ENCODE data around the gene CACNA2D4. TPM values are rescaled to one million over a fixed set of nuclear protein-coding genes. Genes with fewer than 3 reads are reported as not detected.

The CACNA2D4 gene
- total RNA-seq, 1 experiment from 2014 or later, result 1.7 TPM

DNA sequence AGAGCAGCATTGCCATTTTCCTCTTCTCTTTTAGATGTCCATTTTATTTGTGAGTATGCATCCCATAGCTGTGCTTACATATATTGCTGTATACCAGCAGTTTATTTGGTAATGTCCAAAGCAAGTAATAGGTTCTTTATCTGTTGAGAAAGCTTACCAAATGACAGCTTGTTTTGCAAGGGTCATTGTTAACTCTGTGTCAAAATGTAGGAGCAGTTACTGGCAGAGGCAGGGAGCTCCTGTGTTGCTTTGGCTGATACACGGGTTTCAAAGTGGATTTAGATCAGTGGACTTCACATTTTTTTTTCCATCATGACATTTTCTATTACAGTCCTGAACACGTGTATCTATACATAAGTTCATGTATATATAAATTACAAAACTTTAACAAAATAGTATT, 136.2 kb downstream of the CACNA2D4 start:
- BruUV-seq (replicated peaks), result no TSS peak
- no peak for ATAC-seq
- CTCF ChIA-PET, result interaction anchor here (1.4 kb wide), 1 partner anchor 9 kb away, joined by 3 read pairs; no protein-coding TSS in a partner anchor

DNA sequence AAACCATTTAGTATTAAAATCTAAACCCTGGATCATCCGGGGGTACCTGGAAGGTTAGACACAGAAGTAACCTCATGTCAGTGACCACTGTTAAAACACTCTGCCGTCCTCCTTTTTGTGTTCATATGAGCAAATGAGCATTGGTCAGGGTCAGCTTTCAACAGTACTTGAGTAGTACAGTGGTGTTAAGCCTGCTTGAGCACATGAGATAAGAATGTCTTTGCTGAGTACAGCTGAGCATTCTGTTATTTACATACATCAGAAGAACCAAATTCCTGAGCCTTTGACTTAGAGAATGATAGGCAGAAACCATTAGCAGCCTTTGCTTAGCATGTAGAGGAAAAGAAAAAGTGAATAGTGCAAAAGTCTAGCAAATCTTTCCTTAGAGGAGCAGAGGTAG, 136.7 kb downstream of the CACNA2D4 start:
- Histone ChIP-seq H3K79me2 (ENCODE audit: insufficient read depth, low read length) (peaks cover 18% of the 10 kb centered on the region), H3K9me2 (ENCODE audit: insufficient read depth) (no peaks in the 10 kb centered on the region), H3K4me3 (replicated peaks in 1 of 2; ENCODE audit: low read depth in 1 of 2, low read length in 2 of 2) (no peak overlapping the region), H3K9me3 (ENCODE audit: control insufficient read depth in 1 of 2, insufficient read depth in 1 of 2, low read depth in 1 of 2, low read length in 2 of 2) (no peaks in the 10 kb centered on the region), H3K4me2 (ENCODE audit: low read length) (no peak overlapping the region), H4K20me1 (ENCODE audit: insufficient read depth) (no peaks in the 10 kb centered on the region), H3K27me3 (ENCODE audit: insufficient read depth, low read length) (no peaks in the 10 kb centered on the region), H3K27ac (ENCODE audit: low read depth, low read length) (no peak overlapping the region), H3K36me3 (ENCODE audit: control insufficient read depth in 1 of 2, insufficient read depth in 2 of 2, low read length in 2 of 2) (peaks cover 9 to 18% of the 10 kb centered on the region in 2 experiments), H2AFZ (ENCODE audit: low read depth, low read length, poor library complexity, severe bottlenecking) (no peak overlapping the region), H3K4me1 (ENCODE audit: control insufficient read depth in 1 of 2, insufficient read depth in 2 of 2, low read length in 2 of 2) (no peaks in the 10 kb centered on the region), H3K9ac (ENCODE audit: low read length) (no peak overlapping the region)
- RAD21 ChIA-PET (ENCODE audit: low non-redundant PET in 1 of 2, low total read pairs in 2 of 2, uncharacterized antibody in 2 of 2, unreplicated experiment in 2 of 2), result no interaction called here
- no peak for DNase-seq (ENCODE audit: low read depth, low spot score)
- CTCF ChIA-PET, result interaction anchor here (1.4 kb wide), 1 partner anchor 10 kb away, joined by 3 read pairs; no protein-coding TSS in a partner anchor
- no peak for ATAC-seq
- no TSS peak for BruUV-seq (replicated peaks)
- no peak for TF ChIP-seq TCF7L2 (IDR thresholded peaks at IDR 0.05; ENCODE audit: borderline replicate concordance, extremely low read depth, insufficient read depth, insufficient read length)
- TF ChIP-seq, protein P1, sequence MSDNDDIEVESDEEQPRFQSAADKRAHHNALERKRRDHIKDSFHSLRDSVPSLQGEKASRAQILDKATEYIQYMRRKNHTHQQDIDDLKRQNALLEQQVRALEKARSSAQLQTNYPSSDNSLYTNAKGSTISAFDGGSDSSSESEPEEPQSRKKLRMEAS (IDR thresholded peaks at IDR 0.05), result no peak
- no peak for TF ChIP-seq EGR1 (IDR thresholded peaks at IDR 0.05; ENCODE audit: low read depth)
- TF ChIP-seq CEBPB (IDR thresholded peaks at IDR 0.05; ENCODE audit: low read depth), result no peak
- TF ChIP-seq RAD21 (IDR thresholded peaks at IDR 0.05; ENCODE audit: low read depth), result no peak
- TF ChIP-seq, protein P2, sequence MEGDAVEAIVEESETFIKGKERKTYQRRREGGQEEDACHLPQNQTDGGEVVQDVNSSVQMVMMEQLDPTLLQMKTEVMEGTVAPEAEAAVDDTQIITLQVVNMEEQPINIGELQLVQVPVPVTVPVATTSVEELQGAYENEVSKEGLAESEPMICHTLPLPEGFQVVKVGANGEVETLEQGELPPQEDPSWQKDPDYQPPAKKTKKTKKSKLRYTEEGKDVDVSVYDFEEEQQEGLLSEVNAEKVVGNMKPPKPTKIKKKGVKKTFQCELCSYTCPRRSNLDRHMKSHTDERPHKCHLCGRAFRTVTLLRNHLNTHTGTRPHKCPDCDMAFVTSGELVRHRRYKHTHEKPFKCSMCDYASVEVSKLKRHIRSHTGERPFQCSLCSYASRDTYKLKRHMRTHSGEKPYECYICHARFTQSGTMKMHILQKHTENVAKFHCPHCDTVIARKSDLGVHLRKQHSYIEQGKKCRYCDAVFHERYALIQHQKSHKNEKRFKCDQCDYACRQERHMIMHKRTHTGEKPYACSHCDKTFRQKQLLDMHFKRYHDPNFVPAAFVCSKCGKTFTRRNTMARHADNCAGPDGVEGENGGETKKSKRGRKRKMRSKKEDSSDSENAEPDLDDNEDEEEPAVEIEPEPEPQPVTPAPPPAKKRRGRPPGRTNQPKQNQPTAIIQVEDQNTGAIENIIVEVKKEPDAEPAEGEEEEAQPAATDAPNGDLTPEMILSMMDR (IDR thresholded peaks at IDR 0.05 in 2 of 3, conservative IDR thresholded peaks at IDR 0.05 in 1 of 3; ENCODE audit: borderline replicate concordance in 1 of 3, insufficient read depth in 1 of 3, low read depth in 2 of 3, low read length in 2 of 3), result no peak
- POLR2A ChIA-PET, result no interaction called here
- intact Hi-C loops (cut with micrococcal nuclease), result no loop called here

More for the DNA sequence above, 136.2 kb downstream of the CACNA2D4 start:
- H3K79me2 ChIP-seq (ENCODE audit: insufficient read depth, low read length), result peaks cover 17% of the 10 kb centered on the region
- ChIA-PET RAD21 (ENCODE audit: low non-redundant PET in 1 of 2, low total read pairs in 2 of 2, uncharacterized antibody in 2 of 2, unreplicated experiment in 2 of 2) (no interaction called here), POLR2A (no interaction called here)
- no peak overlapping the region for H3K4me3 ChIP-seq (replicated peaks in 1 of 2; ENCODE audit: low read depth in 1 of 2, low read length in 2 of 2)
- intact Hi-C loops (cut with micrococcal nuclease), result no loop called here
- H3K9me2 ChIP-seq (ENCODE audit: insufficient read depth), result no peaks in the 10 kb centered on the region
- no peaks in the 10 kb centered on the region for H3K27me3 ChIP-seq (ENCODE audit: insufficient read depth, low read length)
- no peak for DNase-seq (ENCODE audit: low read depth, low spot score)
- no peaks in the 10 kb centered on the region for H3K9me3 ChIP-seq (ENCODE audit: control insufficient read depth in 1 of 2, insufficient read depth in 1 of 2, low read depth in 1 of 2, low read length in 2 of 2)
- H3K4me2 ChIP-seq (ENCODE audit: low read length), result no peak overlapping the region
- peaks cover 9 to 18% of the 10 kb centered on the region in 2 experiments for H3K36me3 ChIP-seq (ENCODE audit: control insufficient read depth in 1 of 2, insufficient read depth in 2 of 2, low read length in 2 of 2)
- no peaks in the 10 kb centered on the region for H4K20me1 ChIP-seq (ENCODE audit: insufficient read depth)
- H3K27ac ChIP-seq (ENCODE audit: low read depth, low read length), result no peak overlapping the region
- TF ChIP-seq, protein P3, sequence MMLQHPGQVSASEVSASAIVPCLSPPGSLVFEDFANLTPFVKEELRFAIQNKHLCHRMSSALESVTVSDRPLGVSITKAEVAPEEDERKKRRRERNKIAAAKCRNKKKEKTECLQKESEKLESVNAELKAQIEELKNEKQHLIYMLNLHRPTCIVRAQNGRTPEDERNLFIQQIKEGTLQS (IDR thresholded peaks at IDR 0.05), result no peak
- TF ChIP-seq FOSL1 (IDR thresholded peaks at IDR 0.05; ENCODE audit: low read depth), result no peak
- TF ChIP-seq, protein P1 (IDR thresholded peaks at IDR 0.05), result no peak
- H2AFZ ChIP-seq (ENCODE audit: low read depth, low read length, poor library complexity, severe bottlenecking), result no peak overlapping the region
- no peaks in the 10 kb centered on the region for H3K4me1 ChIP-seq (ENCODE audit: control insufficient read depth in 1 of 2, insufficient read depth in 2 of 2, low read length in 2 of 2)
- no peak overlapping the region for H3K9ac ChIP-seq (ENCODE audit: low read length)
